GM21367 (cell line): ENCODE results near the gene KIF1A.
"Not testable (repeated sequence)": the region's sequence is repeated elsewhere in the genome, so short reads cannot be mapped to it uniquely, and the experiment has no call there.

Experiments
- ATAC-seq: cut with Tn5 transposase; IDR thresholded peaks from one replicate; pipeline ENCODE4 v1.9.1; 2021; ENCODE audit not compliant: unreplicated experiment

KIF1A gene

GRCh38 chr2:240687741-240688552 lies 132.1 kb downstream of the KIF1A start:
- no peak for ATAC-seq

- ATAC-seq: no peak
Measured at GRCh38 chr2:240687045-240687740, 132.8 kb downstream of the KIF1A start.

- no peak for ATAC-seq
Measured at GRCh38 chr2:240686460-240686859, 133.6 kb downstream of the KIF1A start.

GRCh38 chr2:240685771-240686371 lies 134.1 kb downstream of the KIF1A start:
- ATAC-seq: no peak

GRCh38 chr2:240683980-240684728 lies 135.9 kb downstream of the KIF1A start:
- not testable (repeated sequence) for ATAC-seq

GRCh38 chr2:240683329-240683979 lies 136.6 kb downstream of the KIF1A start:
- ATAC-seq: not testable (repeated sequence)

GRCh38 chr2:240682431-240683224 lies 137.4 kb downstream of the KIF1A start, which contains the start of gene AQP12B:
Gene AQP12B (minus strand): TSS chr2:240682885. CDS start chr2:240682837, 48 bp downstream.
- ATAC-seq: not testable (repeated sequence)

GRCh38 chr2:240680185-240680584 lies 139.8 kb downstream of the KIF1A start:
- ATAC-seq: not testable (repeated sequence)

- not testable (repeated sequence) for ATAC-seq
Measured at GRCh38 chr2:240678909-240679308, 141.1 kb downstream of the KIF1A start.

GRCh38 chr2:240678043-240678442 lies 142.0 kb downstream of the KIF1A start:
- not testable (repeated sequence) for ATAC-seq

- not testable (repeated sequence) for ATAC-seq
Measured at GRCh38 chr2:240675345-240675744, 144.7 kb downstream of the KIF1A start.

- not testable (repeated sequence) for ATAC-seq
Measured at GRCh38 chr2:240674461-240675184, 145.4 kb downstream of the KIF1A start.

- ATAC-seq: no peak
Measured at GRCh38 chr2:240672701-240673190, 147.3 kb downstream of the KIF1A start.

GRCh38 chr2:240672076-240672700 lies 147.8 kb downstream of the KIF1A start:
- no peak for ATAC-seq

- ATAC-seq: no peak
Measured at GRCh38 chr2:240670950-240671349, 149.1 kb downstream of the KIF1A start.

GRCh38 chr2:240670402-240670801 lies 149.6 kb downstream of the KIF1A start:
- no peak for ATAC-seq

- ATAC-seq: no peak
Measured at GRCh38 chr2:240664622-240665021, 155.4 kb downstream of the KIF1A start.
